A673 (cell line): ENCODE measurements around the gene PRPF6.

Experiments
- EZH2 ChIP-seq: fragments of 200-600 bp; sonication (generic); IDR thresholded peaks from 2 replicates; pipeline ENCODE4 v1.6.1; 2017; ENCODE audit warnings: borderline replicate concordance, low read depth, mild to moderate bottlenecking, mixed read lengths, antibody characterized with exemption, low read length; ENCODE audit not compliant: poor library complexity, severe bottlenecking
- TF ChIP-seq, protein P1 (sequence below): fragments of 300-800, 200-600 bp; sonication (generic); conservative IDR thresholded peaks from 2 replicates; pipeline ENCODE4 v1.5.1; 2017; ENCODE audit warnings: low read depth, mild to moderate bottlenecking, antibody characterized with exemption, low read length, moderate library complexity, mixed read lengths

DNA sequence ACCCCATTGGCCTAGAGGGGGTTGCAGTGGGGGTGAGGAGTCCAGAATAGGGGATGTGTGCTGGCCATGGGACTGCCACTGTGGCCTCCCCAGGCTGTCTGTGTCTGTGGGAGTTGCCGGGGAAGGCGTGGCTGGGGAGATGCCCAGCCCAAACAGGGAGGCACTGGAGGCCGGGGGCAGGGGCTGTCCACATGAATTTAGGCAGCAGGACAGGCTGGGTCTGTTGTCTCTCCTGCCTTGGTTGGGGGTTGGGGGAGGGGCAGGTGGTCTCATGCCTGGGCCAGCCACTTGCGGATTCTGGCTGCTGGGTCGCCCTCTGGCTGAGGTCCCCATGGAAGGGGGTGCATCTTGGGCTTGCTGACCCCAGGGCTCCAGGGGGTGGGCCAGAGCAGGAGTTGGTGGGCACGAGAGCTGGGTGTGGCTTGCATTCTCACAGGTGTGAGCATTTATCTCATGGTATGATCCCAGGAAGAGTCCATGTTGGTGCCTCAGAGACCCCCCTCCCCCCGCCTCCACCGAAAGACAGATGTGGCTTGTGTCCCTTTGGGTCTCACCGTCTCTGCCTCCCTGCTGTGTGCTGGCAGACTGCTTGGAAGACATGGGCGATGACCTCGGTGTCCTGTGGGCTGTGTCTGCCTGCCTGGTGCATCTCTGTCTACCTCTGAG is 64.5 kb downstream of the PRPF6 start:
- TF ChIP-seq, protein P1, sequence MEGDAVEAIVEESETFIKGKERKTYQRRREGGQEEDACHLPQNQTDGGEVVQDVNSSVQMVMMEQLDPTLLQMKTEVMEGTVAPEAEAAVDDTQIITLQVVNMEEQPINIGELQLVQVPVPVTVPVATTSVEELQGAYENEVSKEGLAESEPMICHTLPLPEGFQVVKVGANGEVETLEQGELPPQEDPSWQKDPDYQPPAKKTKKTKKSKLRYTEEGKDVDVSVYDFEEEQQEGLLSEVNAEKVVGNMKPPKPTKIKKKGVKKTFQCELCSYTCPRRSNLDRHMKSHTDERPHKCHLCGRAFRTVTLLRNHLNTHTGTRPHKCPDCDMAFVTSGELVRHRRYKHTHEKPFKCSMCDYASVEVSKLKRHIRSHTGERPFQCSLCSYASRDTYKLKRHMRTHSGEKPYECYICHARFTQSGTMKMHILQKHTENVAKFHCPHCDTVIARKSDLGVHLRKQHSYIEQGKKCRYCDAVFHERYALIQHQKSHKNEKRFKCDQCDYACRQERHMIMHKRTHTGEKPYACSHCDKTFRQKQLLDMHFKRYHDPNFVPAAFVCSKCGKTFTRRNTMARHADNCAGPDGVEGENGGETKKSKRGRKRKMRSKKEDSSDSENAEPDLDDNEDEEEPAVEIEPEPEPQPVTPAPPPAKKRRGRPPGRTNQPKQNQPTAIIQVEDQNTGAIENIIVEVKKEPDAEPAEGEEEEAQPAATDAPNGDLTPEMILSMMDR = no peak
- no peak for TF ChIP-seq EZH2
